ENCODE measurements around the gene PLBD2. TPM values are rescaled to one million over a fixed set of nuclear protein-coding genes. Genes with fewer than 3 reads are reported as not detected.

Gene PLBD2, protein sequence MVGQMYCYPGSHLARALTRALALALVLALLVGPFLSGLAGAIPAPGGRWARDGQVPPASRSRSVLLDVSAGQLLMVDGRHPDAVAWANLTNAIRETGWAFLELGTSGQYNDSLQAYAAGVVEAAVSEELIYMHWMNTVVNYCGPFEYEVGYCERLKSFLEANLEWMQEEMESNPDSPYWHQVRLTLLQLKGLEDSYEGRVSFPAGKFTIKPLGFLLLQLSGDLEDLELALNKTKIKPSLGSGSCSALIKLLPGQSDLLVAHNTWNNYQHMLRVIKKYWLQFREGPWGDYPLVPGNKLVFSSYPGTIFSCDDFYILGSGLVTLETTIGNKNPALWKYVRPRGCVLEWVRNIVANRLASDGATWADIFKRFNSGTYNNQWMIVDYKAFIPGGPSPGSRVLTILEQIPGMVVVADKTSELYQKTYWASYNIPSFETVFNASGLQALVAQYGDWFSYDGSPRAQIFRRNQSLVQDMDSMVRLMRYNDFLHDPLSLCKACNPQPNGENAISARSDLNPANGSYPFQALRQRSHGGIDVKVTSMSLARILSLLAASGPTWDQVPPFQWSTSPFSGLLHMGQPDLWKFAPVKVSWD
- 25.9 and 30.8 TPM in 2 replicates for total RNA-seq
- polyA plus RNA-seq (2012) = 67.9 TPM

DNA sequence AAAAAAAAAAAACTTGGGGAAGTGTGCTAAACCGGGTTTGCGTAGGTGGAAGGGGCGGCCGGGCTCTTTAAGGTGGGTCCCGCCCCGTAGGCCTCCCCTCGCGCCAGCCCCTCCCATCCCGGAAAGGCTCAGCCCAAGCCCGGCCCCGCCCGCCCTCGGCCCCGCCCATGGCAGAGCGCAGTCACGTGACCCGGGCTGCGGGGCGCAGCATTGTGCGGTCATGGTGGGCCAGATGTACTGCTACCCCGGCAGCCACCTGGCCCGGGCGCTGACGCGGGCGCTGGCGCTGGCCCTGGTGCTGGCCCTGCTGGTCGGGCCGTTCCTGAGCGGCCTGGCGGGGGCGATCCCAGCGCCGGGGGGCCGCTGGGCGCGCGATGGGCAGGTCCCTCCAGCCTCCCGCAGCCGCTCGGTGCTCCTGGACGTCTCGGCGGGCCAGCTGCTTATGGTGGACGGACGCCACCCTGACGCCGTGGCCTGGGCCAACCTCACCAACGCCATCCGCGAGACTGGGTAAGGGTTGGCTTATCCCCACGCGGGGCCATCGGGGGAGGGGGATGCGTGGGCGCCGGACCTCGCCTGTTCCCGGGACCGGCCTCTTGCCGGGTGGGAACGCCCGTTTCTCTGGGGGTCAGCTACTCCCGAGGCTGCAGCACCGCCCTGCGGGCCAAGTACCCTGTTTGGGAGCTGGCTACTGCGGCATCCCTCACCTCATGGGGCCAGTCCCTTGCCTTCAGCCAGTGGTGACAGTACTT lies at the start of gene PLBD2:
PLBD2 (plus strand) TSS at position 207 of the 752 bp plus-strand sequence; CDS start at position 221, 14 bp downstream.
- DNase-seq (ENCODE audit: low read depth) = peak; percentile 94

DNA sequence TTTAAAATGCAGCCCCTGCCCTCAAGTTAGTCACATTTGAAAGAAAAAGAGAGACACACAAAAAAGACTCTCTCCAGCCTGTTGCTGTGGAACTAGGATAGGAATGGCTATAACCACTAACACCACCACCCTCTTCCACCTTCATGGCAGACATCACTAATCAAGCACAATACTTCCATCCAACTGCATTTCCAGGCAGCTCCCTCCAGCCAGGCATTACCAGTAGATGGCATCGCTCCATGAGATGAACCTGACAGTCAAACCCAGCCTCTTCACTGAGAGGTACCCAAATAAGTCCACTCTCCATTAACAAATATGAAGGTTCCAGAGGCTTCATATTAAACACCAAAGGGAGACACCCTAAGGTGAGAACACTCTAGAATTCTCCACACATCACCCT lies 47.9 kb upstream of the PLBD2 start:
- no peak for DNase-seq (ENCODE audit: low read depth)

DNA sequence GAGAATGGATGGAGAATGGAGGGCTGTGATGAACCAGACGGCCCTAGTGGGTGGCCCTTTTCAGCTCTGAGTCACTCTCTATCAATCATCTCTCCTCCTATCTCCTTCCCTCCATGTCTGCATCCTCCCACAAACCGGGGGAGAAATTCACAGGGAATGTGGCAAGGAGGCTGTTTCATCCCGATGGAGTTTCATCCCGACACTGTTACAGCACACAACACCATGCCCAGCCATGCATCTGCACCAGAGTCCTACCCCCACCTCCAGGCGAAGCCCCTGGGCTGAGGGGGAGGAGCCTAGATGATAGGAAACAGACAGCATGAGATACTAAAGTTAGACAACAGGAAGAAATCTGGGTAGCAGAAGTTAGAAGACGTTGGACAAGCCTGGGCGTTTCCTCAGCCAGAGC lies 44.3 kb upstream of the PLBD2 start:
- DNase-seq (ENCODE audit: low read depth) = no peak

- peak; percentile 29 for DNase-seq (ENCODE audit: low read depth)
Measured at GRCh38 chr12:113315358-113315757, 43.0 kb upstream of the PLBD2 start.

GRCh38 chr12:113316155-113316554 lies 42.2 kb upstream of the PLBD2 start:
- no peak for DNase-seq (ENCODE audit: low read depth)

DNA sequence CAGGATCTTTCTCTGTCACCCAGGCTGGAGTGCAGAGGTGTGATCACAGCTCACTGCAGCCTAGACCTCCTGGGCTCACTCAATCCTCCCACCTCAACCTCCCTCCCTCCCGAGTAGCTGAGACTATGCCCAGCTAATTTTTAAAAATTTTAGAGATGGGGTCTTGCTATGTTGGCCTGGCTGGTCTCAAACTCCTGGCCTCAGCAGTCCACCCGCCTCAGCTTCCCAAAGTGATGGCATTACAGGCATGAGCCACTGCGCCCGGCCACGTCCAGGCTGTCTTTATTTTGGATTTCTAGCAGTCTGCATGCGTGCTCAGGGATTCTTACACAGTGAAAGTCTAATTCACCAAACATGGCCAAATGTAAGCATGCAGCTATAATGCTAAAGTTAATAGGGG lies 41.3 kb upstream of the PLBD2 start:
- DNase-seq (ENCODE audit: low read depth) = no peak

GRCh38 chr12:113318046-113318656 lies 40.2 kb upstream of the PLBD2 start:
- DNase-seq (ENCODE audit: low read depth) = no peak

DNA sequence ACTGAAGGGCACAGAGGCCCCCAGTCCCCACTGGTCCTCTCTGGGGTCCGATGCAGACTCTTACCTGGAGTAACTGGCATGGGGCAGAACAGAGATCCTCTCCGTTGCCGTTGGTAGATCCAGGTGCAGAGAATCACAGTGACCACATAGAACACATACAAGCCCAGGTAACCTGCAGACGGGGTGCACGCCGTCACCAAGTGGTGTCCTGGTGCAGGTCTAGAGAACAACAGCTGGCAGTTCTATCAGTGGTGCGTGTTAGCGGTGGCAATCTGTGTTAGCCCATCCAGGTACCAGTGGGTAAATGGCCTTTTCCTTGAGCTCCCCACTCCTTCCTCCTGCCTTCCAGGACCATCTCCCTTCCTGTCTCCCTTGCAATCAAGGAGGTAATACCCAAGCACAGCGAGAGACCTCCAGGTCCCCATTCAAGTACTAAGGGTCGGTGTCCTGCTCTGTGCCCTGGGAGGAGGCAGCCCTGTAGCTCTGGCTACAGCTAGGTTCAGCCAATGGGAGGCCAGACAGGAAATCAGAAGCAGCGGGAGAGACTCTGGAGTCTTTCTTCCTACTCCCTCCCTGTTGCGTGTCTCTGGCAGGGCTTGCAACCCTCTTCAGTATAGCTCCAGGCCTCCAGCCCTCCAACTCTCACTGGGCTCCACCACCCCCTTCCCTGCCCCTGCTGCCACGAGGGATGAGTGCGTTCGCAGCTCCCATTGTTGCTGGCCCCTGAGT lies 39.3 kb upstream of the PLBD2 start:
- no peak for DNase-seq (ENCODE audit: low read depth)

DNA sequence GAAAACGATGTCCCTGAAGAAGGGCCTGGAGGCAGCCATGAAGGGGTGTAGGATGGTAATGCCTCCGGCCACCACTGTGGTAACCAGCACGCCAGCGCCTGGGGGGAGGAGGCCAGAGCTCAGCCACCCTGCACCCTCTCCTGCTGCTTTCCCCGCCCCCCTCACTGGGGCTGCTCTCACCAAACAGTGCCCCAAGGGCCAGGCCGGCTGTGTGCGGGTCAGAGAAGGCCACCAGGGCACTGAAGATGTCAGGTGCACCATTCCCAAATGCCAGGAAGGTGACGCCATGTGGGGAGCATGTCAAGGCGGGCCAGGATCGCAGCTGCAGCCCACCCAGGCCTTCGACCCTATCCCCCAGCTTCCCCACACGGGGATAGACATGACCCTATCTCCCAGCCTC lies 38.0 kb upstream of the PLBD2 start:
- no peak for DNase-seq (ENCODE audit: low read depth)

- DNase-seq (ENCODE audit: low read depth) = no peak
Measured at GRCh38 chr12:113322343-113322742, 36.0 kb upstream of the PLBD2 start.

DNA sequence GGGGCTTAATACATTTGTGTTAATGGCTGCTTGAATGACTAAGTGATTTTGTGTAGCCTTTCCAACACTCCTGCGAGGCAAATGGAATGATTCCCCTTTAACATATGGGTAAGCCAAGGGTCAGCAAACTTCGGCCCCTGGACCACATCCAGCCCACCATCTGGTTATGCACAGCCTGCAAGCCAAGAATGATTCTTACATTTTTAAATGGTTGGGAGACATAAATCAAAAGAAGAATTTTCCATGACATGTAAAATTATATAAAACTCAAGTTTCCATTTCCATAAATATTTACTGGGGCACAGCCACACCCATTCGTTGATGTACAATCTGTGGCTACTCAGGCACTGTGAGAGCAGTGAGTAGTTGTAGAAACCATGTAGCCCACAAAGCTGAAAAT lies 32.5 kb upstream of the PLBD2 start:
- DNase-seq (ENCODE audit: low read depth) = peak; percentile 78

DNA sequence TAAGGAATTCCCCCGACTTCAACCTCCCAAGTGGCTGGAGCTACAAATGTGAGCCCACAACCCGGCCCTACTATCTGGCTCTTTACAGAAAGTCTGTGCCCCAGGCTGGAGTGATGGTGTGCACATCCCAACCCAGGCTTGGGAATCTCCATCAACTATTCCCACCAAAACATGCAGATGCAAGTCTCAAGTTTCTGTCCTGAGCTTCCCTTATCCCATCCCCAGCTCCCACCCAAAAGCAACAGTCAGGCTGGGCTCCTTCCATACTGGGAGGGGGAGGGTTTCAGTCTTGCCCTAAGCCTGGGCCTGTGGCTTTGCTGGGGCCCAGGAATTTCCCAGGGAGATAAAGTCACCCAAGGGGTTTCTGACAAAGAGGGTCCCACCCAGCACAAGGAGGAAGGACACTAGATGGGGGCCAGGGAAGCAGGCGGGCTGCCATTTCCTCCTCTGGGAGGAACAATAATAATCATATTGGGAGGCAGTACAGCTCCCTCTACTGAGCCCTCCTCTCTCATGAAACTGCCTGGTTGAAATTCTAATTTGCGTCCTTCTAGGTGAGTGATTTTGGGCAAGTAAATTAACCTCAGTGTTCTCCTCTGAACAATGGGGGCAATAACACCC lies 31.5 kb upstream of the PLBD2 start:
- no peak for DNase-seq (ENCODE audit: low read depth)

GRCh38 chr12:113328368-113328889 lies 30.0 kb upstream of the PLBD2 start:
- DNase-seq (ENCODE audit: low read depth) = no peak

DNA sequence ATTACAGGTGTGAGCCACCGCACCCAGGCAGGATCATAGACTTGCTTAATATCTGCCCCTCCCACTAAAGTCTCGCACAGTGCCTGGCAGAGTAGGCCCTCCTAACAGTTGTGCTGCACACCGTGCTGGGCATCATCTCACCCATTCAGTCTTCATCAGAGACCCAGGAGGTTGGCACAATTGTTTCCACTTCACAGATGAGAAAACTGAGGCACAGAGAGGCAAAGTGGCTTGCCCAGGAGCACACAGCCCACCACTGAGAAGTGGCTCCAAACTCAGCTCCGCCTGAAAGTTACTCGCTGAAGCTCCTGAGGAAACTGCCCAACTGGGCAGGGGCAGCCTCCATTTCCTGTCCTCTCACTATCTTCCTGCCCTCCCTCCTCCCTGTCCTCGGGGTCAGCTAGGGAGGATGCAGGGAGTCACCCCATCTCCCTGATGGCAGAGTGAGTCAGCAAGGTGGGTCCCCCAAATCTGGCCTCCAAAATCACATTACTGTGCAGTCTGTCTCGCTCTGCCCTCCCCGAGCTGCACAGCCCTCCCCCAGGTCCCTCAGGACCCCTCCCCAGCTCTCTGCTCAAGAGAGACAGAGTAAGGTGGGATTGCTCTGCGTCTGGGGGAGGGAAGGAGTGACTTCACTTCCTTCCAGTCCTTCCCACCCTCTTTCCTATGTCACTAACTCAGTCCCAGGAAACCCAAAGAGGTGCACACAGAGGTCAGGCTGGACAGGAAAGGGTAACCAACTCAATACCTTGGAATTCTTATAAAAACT lies 29.2 kb upstream of the PLBD2 start:
- no peak for DNase-seq (ENCODE audit: low read depth)

DNA sequence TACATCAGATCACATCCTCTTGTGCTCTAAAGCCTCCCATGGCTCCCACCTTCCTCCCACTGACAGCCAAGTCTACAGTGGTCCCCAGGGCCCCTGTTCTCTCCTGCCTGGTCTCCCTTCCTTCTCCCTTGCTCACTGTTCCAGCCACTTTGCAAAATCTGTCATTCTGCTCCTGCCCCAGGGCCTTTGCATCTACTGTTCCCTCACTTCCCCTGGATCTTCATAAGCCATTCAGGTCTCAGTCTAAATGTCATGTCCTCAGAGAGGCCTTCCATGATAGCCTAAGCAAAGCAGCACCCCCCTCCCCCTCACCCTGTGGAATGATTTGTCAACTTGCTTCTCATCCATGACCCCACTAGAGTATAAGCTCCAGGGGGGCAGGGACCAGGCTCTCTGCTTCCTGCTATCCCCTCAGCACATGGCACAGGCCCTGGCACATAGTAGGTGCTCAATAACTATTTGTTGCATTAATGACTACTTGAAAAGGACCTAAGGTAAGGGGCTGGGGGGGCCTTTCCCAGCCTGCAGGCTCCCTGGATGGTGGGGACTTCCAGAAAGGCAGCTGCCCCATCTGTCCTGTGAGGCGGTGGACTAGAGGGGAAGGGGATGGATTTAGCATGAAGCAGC lies 28.5 kb upstream of the PLBD2 start:
- DNase-seq (ENCODE audit: low read depth) = no peak

DNA sequence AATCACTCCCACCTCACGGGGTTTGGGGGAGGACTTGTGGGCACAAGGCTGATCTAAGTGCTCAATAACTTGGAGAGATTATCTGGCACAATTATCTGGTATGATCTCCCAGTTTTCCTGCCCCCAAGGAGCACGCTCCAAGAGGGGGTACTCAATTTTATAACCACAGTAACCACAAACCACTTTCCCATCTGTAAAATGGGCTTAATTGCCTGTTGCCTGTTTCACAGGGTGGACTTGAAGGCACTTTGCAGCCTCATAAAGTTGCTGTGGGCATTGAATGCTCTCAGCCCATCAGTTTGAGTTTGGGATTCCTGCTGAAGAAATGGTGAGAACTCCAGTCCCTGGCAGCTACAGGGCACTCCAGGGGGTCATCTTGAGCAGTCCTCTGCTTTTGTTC lies 27.9 kb upstream of the PLBD2 start:
- no peak for DNase-seq (ENCODE audit: low read depth)

GRCh38 chr12:113332688-113333417 lies 25.5 kb upstream of the PLBD2 start:
- no peak for DNase-seq (ENCODE audit: low read depth)

DNA sequence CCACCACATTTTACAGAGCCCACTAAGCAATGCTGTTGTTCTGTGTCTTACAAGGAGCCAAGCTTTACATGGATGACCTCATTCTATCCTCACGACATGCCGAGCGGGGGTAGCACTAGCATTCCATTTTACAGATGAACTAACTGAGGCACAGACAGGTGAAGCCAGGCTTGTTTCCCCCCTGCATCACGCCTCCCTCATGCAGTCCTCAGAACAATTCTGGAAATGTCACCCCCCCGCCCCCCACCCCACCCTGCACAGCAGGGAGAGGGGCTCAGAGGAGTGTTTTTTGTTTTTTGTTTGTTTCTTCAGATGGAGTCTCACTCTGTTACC lies 25.0 kb upstream of the PLBD2 start:
- no peak for DNase-seq (ENCODE audit: low read depth)

All from myocyte (in vitro differentiated cells).